GM23338 (cell line): ENCODE results near the gene TUBA3E. TPM values are rescaled to one million over a fixed set of nuclear protein-coding genes. Genes with fewer than 3 reads are reported as not detected.

Experiments used
- ATAC-seq: fragments of 200-7000 bp; cut with Tn5 transposase; 3 replicates; pipeline ENCODE4 v1.9.1; 2020
- DNase-seq: peaks from one replicate; pipeline ENCODE4 v3.0.0-alpha.2; 2015; ENCODE audit warnings: low spot score
- H2AFZ ChIP-seq: fragments of 200-600 bp; sonication (generic); 2 replicates; pipeline ENCODE4 v1.8.0; 2016; ENCODE audit warnings: antibody characterized with exemption, mild to moderate bottlenecking, moderate library complexity
- H3F3A ChIP-seq: fragments of 200-600 bp; sonication (generic); replicated peaks from 2 replicates; pipeline ENCODE4 v1.8.0; 2017; ENCODE audit warnings: antibody characterized with exemption, mixed run types, low read depth
- H3K27ac ChIP-seq: fragments of 200-600 bp; sonication (generic); 2 replicates; pipeline ENCODE4 v1.6.1; 2016; ENCODE audit warnings: low read depth
- H3K27me3 ChIP-seq: fragments of 200-600 bp; sonication (generic); 2 replicates; pipeline ENCODE4 v1.8.0; 2016; ENCODE audit warnings: mild to moderate bottlenecking, mixed run types, moderate library complexity; ENCODE audit not compliant: insufficient read depth
- H3K36me3 ChIP-seq: fragments of 200-600 bp; sonication (generic); 2 replicates; pipeline ENCODE4 v1.8.0; 2016; ENCODE audit warnings: mild to moderate bottlenecking; ENCODE audit not compliant: insufficient read depth
- H3K4me1 ChIP-seq: fragments of 200-600 bp; sonication (generic); 2 replicates; pipeline ENCODE4 v1.8.0; 2016; ENCODE audit warnings: mild to moderate bottlenecking, moderate library complexity; ENCODE audit not compliant: insufficient read depth
- H3K4me2 ChIP-seq: fragments of 200-600 bp; sonication (generic); 2 replicates; pipeline ENCODE4 v1.7.1; 2017; ENCODE audit warnings: mixed run types
- H3K4me3 ChIP-seq: fragments of 200-600 bp; sonication (generic); 2 replicates; pipeline ENCODE4 v1.6.1; 2016; ENCODE audit warnings: mixed run types
- H3K79me2 ChIP-seq: fragments of 200-600 bp; sonication (generic); replicated peaks from 2 replicates; pipeline ENCODE4 v1.8.0; 2017; ENCODE audit warnings: mild to moderate bottlenecking; ENCODE audit not compliant: insufficient read depth
- H3K9me2 ChIP-seq: fragments of 200-600 bp; sonication (generic); 2 replicates; pipeline ENCODE4 v1.8.0; 2017; ENCODE audit not compliant: insufficient read depth
- H4K20me1 ChIP-seq: fragments of 200-600 bp; sonication (generic); replicated peaks from 2 replicates; pipeline ENCODE4 v1.8.0; 2017; ENCODE audit warnings: mild to moderate bottlenecking; ENCODE audit not compliant: insufficient read depth
- H3K27ac Mint-ChIP-seq: 2 replicates; pipeline ENCODE4 v1.8.0; 2020; ENCODE audit warnings: inconsistent platforms, mild to moderate bottlenecking, moderate library complexity, mixed read lengths
- H3K27me3 Mint-ChIP-seq: 3 replicates; pipeline ENCODE4 v1.8.0; 2022; ENCODE audit warnings: low read depth, mild to moderate bottlenecking, moderate library complexity, mixed read lengths, inconsistent platforms; ENCODE audit not compliant: insufficient read depth, poor library complexity
- H3K36me3 Mint-ChIP-seq: 3 replicates; pipeline ENCODE4 v1.8.0; 2021; ENCODE audit warnings: low read depth, mild to moderate bottlenecking, inconsistent platforms, moderate library complexity, mixed read lengths
- H3K4me1 Mint-ChIP-seq: 3 replicates; pipeline ENCODE4 v1.8.0; 2020; ENCODE audit warnings: mild to moderate bottlenecking, inconsistent platforms, mixed read lengths
- H3K4me3 Mint-ChIP-seq: 3 replicates; pipeline ENCODE4 v1.8.0; 2021; ENCODE audit warnings: moderate library complexity, mild to moderate bottlenecking, inconsistent platforms, mixed read lengths
- H3K9me3 Mint-ChIP-seq: 3 replicates; pipeline ENCODE4 v1.8.0; 2020; ENCODE audit warnings: moderate library complexity, mild to moderate bottlenecking, inconsistent platforms, mixed read lengths
- CREB1 ChIP-seq: fragments of 250-450 bp; sonication (Bioruptor Pico); IDR thresholded peaks from 2 replicates; pipeline ENCODE4 v1.5.0; 2020; ENCODE audit warnings: low read depth, mild to moderate bottlenecking, moderate library complexity
- EZH2 ChIP-seq: fragments of 200-600 bp; sonication (generic); IDR thresholded peaks from one replicate; pipeline ENCODE4 v1.8.0; 2017; ENCODE audit warnings: antibody characterized with exemption, mild to moderate bottlenecking, low read depth; ENCODE audit not compliant: unreplicated experiment
- EZH2phosphoT487 ChIP-seq: fragments of 200-600 bp; sonication (generic); IDR thresholded peaks from one replicate; pipeline ENCODE4 v1.8.1; 2018; ENCODE audit warnings: antibody characterized with exemption; ENCODE audit not compliant: unreplicated experiment
- JUNB ChIP-seq: IDR thresholded peaks from one replicate; pipeline ENCODE4 v1.6.1; 2016; ENCODE audit warnings: antibody characterized with exemption; ENCODE audit not compliant: unreplicated experiment
- NANOG ChIP-seq: IDR thresholded peaks from 2 replicates; pipeline ENCODE4 v1.6.1; 2016; ENCODE audit warnings: antibody characterized with exemption, borderline replicate concordance
- POLR2AphosphoS5 ChIP-seq: IDR thresholded peaks from 2 replicates; pipeline ENCODE4 v1.6.1; 2016; ENCODE audit warnings: antibody characterized with exemption, low read depth
- STAT1 ChIP-seq: IDR thresholded peaks from one replicate; pipeline ENCODE4 v1.6.1; 2016; ENCODE audit warnings: antibody characterized with exemption; ENCODE audit not compliant: unreplicated experiment
- ZNF114 ChIP-seq: fragments of 250-450 bp; sonication (Bioruptor Pico); IDR thresholded peaks from 2 replicates; pipeline ENCODE4 v1.5.0; 2020; ENCODE audit warnings: mild to moderate bottlenecking, moderate library complexity
- ZNF331 ChIP-seq: fragments of 250-450 bp; sonication (Bioruptor Pico); IDR thresholded peaks from 2 replicates; pipeline ENCODE4 v1.5.0; 2020; ENCODE audit warnings: low read depth, mild to moderate bottlenecking, moderate library complexity
- long read RNA-seq: library from polyadenylated mRNA; unstranded; transcript quantifications from one replicate; pipeline ENCODE4 v2.0.0, GENCODE V29; 2020; ENCODE audit not compliant: unreplicated experiment
- polyA plus RNA-seq: library from polyadenylated mRNA; unstranded; fragments of >200 nt; fragmentation: Nextera tagmentation; extraction: Ambion mirVana; gene quantifications from 2 replicates; pipeline ENCODE4 v1.2.1, GENCODE V29; 2016
- total RNA-seq: library from RNA; depleted of rRNA; stranded (reverse); fragments of >200 nt; shearing (Covaris generic); gene quantifications from 2 replicates; pipeline ENCODE4 v1.2.3, GENCODE V29; 2014; rRNA removed
- TF ChIP-seq, protein P1 (sequence below), 2 experiments: fragments of 200-600 bp in 1 of 2; sonication (generic) in 1 of 2; conservative IDR thresholded peaks; 2 replicates each; pipeline versions ENCODE4 v1.5.1 to v1.6.1; 2016 to 2017; ENCODE audit warnings: antibody characterized with exemption in 2 of 2, low read depth in 2 of 2, mild to moderate bottlenecking in 2 of 2, moderate library complexity in 1 of 2
- TF ChIP-seq, protein P2 (sequence below): IDR thresholded peaks from one replicate; pipeline ENCODE4 v1.6.1; 2018; ENCODE audit warnings: antibody characterized with exemption; ENCODE audit not compliant: unreplicated experiment

The TUBA3E gene
- 0.21 and 0.66 TPM in 2 replicates for total RNA-seq
- 0.31 TPM in 1 of 2 replicates, not detected in the other for polyA plus RNA-seq
- long read RNA-seq: 0 reads

DNA sequence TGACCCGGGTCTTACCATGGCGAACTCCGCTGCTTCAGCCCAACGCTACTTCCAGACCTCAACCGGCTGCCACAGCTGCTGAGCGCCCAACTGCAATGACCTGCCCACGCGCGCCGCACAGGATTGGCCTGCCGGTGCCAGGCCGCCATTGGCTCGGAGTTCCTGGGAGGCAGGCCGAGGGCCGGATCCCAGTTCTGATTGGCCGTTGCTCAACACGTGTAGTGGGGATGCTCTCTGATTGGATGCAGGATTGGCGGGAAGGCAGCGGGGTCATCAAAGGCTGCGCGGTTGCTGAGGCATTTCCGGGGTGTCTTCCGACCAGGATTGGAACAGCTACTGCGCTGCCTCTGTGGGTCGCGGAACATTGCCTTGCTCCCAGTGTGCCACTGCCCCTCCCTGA lies at the start of gene TUBA3E:
Gene TUBA3E, minus strand, starts transcription at position 97 of the 400 bp plus-strand sequence. Its CDS starts 79 bp downstream, at position 18.
- no peaks in the 10 kb centered on the region for H3K36me3 ChIP-seq
- no peaks in the 10 kb centered on the region for H3F3A ChIP-seq
- H3K27ac ChIP-seq: no peak within 1 kb of the TSS
- no peak within 1 kb of the TSS for H3K4me3 Mint-ChIP-seq
- H2AFZ ChIP-seq: no peak within 1 kb of the TSS
- H3K27me3 ChIP-seq: no peaks in the 10 kb centered on the region
- peaks cover 3% of the 10 kb centered on the region for H3K27me3 Mint-ChIP-seq
- TF ChIP-seq NANOG: no peak
- no peak for TF ChIP-seq EZH2phosphoT487
- no peaks in the 10 kb centered on the region for H4K20me1 ChIP-seq
- no peak for ATAC-seq
- H3K4me3 ChIP-seq: no peak within 1 kb of the TSS
- peak; percentile 26 for DNase-seq
- H3K79me2 ChIP-seq: no peaks in the 10 kb centered on the region
- H3K4me1 ChIP-seq: no peaks in the 10 kb centered on the region
- no peaks in the 10 kb centered on the region; the same call in 1 of the 3 replicates for H3K9me3 Mint-ChIP-seq
- no peaks in the 10 kb centered on the region for H3K9me2 ChIP-seq
- no peak within 1 kb of the TSS for H3K4me2 ChIP-seq
- no peaks in the 10 kb centered on the region for H3K4me1 Mint-ChIP-seq
- H3K27ac Mint-ChIP-seq: no peak within 1 kb of the TSS
- no peaks in the 10 kb centered on the region for H3K36me3 Mint-ChIP-seq

DNA sequence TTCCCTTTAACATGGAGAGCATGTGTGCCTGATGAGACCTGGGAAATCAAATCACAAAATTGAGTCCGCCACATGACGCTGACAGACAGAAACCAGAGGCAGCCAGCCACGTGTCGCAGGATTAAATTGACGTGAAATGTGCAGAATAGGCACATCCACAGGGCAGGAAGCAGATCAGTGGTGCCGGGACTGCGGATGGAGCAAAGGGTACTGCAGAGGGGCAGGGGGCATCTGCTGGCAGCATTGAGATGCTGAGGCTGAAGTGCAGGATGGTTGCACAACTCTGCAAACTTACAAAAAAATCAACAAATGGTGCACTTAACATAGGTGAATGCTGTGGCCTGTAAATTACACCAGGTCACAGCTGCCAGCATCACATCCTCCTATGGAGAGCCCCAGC lies 48.2 kb upstream of the TUBA3E start:
- Mint-ChIP-seq H3K27ac (no peak overlapping the region), H3K27me3 (peaks cover 5% of the 10 kb centered on the region), H3K36me3 (no peaks in the 10 kb centered on the region; the same call in 2 of the 3 replicates), H3K9me3 (peaks cover 4% of the 10 kb centered on the region; the same call in 1 of the 3 replicates), H3K4me3 (no peak overlapping the region), H3K4me1 (no peaks in the 10 kb centered on the region)
- H3K36me3 ChIP-seq: no peaks in the 10 kb centered on the region
- H3K4me3 ChIP-seq: no peak overlapping the region
- ATAC-seq: no peak
- no peak overlapping the region for H3K4me2 ChIP-seq
- no peaks in the 10 kb centered on the region for H3K27me3 ChIP-seq
- H3K9me2 ChIP-seq: no peaks in the 10 kb centered on the region
- no peak overlapping the region for H2AFZ ChIP-seq
- H4K20me1 ChIP-seq: no peaks in the 10 kb centered on the region
- DNase-seq: no peak
- no peaks in the 10 kb centered on the region for H3K79me2 ChIP-seq
- TF ChIP-seq JUNB (no peak), NANOG (no peak), POLR2AphosphoS5 (no peak), STAT1 (no peak), CREB1 (no peak), ZNF114 (CRISPR knock-in tag) (no peak), EZH2 (no peak)
- H3K27ac ChIP-seq: no peak overlapping the region
- H3F3A ChIP-seq: no peaks in the 10 kb centered on the region
- H3K4me1 ChIP-seq: no peaks in the 10 kb centered on the region

DNA sequence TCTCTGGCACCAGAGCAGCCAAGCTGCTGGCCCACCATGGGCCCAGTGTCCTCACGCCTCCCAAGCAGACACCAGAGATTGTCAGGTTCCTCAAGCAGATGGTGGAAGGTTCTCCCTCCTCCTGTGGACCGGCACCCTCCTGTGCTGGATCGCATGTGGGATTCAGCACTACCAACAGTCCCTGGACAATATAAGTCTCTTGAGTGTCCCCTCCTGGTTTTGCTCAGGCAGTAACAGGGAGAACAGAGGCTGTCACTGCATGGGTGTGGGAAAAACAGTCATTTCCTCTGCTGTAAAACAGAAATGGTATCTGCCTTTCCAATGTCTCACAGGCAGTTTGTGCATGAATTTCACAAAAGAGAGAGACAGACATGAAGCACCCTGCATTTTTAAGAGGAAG lies 47.7 kb upstream of the TUBA3E start:
- Mint-ChIP-seq H3K9me3 (peaks cover 4% of the 10 kb centered on the region; the same call in 1 of the 3 replicates), H3K27ac (no peak overlapping the region), H3K4me3 (no peak overlapping the region), H3K27me3 (peaks cover 2% of the 10 kb centered on the region), H3K4me1 (no peaks in the 10 kb centered on the region), H3K36me3 (no peaks in the 10 kb centered on the region; the same call in 2 of the 3 replicates)
- H4K20me1 ChIP-seq: no peaks in the 10 kb centered on the region
- H3F3A ChIP-seq: no peaks in the 10 kb centered on the region
- H3K9me2 ChIP-seq: no peaks in the 10 kb centered on the region
- H3K27me3 ChIP-seq: no peaks in the 10 kb centered on the region
- no peaks in the 10 kb centered on the region for H3K79me2 ChIP-seq
- no peak for ATAC-seq
- DNase-seq: no peak
- no peak overlapping the region for H3K4me3 ChIP-seq
- H3K36me3 ChIP-seq: no peaks in the 10 kb centered on the region
- no peak overlapping the region for H2AFZ ChIP-seq
- H3K4me1 ChIP-seq: no peaks in the 10 kb centered on the region
- no peak overlapping the region for H3K27ac ChIP-seq
- H3K4me2 ChIP-seq: no peak overlapping the region
- TF ChIP-seq NANOG (no peak), ZNF114 (CRISPR knock-in tag) (no peak), ZNF331 (no peak), CREB1 (no peak), POLR2AphosphoS5 (no peak), STAT1 (no peak), EZH2 (no peak), EZH2phosphoT487 (no peak)
- TF ChIP-seq, protein P1, sequence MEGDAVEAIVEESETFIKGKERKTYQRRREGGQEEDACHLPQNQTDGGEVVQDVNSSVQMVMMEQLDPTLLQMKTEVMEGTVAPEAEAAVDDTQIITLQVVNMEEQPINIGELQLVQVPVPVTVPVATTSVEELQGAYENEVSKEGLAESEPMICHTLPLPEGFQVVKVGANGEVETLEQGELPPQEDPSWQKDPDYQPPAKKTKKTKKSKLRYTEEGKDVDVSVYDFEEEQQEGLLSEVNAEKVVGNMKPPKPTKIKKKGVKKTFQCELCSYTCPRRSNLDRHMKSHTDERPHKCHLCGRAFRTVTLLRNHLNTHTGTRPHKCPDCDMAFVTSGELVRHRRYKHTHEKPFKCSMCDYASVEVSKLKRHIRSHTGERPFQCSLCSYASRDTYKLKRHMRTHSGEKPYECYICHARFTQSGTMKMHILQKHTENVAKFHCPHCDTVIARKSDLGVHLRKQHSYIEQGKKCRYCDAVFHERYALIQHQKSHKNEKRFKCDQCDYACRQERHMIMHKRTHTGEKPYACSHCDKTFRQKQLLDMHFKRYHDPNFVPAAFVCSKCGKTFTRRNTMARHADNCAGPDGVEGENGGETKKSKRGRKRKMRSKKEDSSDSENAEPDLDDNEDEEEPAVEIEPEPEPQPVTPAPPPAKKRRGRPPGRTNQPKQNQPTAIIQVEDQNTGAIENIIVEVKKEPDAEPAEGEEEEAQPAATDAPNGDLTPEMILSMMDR (conservative IDR thresholded peaks at IDR 0.05; ENCODE audit: low read depth in 2 of 2): no peak
- TF ChIP-seq, protein P2, sequence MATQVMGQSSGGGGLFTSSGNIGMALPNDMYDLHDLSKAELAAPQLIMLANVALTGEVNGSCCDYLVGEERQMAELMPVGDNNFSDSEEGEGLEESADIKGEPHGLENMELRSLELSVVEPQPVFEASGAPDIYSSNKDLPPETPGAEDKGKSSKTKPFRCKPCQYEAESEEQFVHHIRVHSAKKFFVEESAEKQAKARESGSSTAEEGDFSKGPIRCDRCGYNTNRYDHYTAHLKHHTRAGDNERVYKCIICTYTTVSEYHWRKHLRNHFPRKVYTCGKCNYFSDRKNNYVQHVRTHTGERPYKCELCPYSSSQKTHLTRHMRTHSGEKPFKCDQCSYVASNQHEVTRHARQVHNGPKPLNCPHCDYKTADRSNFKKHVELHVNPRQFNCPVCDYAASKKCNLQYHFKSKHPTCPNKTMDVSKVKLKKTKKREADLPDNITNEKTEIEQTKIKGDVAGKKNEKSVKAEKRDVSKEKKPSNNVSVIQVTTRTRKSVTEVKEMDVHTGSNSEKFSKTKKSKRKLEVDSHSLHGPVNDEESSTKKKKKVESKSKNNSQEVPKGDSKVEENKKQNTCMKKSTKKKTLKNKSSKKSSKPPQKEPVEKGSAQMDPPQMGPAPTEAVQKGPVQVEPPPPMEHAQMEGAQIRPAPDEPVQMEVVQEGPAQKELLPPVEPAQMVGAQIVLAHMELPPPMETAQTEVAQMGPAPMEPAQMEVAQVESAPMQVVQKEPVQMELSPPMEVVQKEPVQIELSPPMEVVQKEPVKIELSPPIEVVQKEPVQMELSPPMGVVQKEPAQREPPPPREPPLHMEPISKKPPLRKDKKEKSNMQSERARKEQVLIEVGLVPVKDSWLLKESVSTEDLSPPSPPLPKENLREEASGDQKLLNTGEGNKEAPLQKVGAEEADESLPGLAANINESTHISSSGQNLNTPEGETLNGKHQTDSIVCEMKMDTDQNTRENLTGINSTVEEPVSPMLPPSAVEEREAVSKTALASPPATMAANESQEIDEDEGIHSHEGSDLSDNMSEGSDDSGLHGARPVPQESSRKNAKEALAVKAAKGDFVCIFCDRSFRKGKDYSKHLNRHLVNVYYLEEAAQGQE: no peak
